HG03439 (cell line): ENCODE data around the gene PTPN3.
A peak's percentile ranks its signal among the peaks of the same experiment; 100 is the strongest.

Source experiments
- ATAC-seq: cut with Tn5 transposase; IDR thresholded peaks from one replicate; pipeline ENCODE4 v1.9.1; 2021; ENCODE audit warnings: mild to moderate bottlenecking, moderate library complexity; ENCODE audit not compliant: unreplicated experiment

PTPN3 gene

DNA sequence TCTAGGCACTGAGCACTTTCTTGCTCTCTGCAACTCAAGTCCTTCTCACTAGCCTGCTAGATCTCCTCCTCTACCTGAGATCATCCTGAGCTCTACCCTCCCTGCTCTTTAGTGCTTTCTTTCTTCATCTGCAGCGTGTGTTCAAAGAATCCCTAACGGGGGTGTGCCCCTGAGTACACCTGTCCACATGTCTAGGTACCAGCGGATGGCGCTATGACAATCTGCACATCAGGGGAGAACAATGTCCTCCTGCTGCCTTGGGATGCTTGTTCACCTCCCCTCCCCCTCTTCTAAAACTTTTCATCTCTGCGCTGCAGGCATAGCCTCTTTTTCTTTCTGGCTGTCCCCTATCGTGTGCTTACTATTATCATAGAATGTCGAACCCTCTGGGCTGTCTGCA is 42.7 kb downstream of the PTPN3 start:
- ATAC-seq = no peak

DNA sequence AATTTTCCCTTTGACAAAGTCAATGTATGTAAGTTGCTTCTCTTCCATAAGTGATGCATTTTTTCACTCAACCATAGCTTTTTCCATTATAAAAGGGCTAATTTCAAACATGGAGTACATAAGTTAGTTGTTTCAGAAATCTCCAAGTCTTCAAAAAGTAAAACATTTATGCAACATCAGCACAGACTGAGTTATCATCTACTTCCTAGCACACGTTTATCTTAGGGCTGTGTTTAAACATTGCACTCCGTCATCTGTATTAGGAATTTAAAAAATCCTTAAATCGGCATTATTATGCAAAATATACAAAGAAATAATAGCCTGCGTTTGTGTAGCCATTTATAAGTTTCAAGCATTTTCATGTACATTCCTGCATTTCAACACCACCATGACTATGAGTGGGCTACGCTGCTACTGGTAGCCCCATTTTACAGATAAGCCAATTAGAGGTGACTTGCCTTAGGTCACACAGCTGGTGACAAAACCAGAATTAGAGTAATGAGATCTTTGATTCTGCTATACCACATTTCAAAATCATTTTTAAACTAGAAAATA is 43.4 kb downstream of the PTPN3 start:
- ATAC-seq = no peak

GRCh38 chr9:109454041-109454440 is 44.1 kb downstream of the PTPN3 start:
- no peak for ATAC-seq

DNA sequence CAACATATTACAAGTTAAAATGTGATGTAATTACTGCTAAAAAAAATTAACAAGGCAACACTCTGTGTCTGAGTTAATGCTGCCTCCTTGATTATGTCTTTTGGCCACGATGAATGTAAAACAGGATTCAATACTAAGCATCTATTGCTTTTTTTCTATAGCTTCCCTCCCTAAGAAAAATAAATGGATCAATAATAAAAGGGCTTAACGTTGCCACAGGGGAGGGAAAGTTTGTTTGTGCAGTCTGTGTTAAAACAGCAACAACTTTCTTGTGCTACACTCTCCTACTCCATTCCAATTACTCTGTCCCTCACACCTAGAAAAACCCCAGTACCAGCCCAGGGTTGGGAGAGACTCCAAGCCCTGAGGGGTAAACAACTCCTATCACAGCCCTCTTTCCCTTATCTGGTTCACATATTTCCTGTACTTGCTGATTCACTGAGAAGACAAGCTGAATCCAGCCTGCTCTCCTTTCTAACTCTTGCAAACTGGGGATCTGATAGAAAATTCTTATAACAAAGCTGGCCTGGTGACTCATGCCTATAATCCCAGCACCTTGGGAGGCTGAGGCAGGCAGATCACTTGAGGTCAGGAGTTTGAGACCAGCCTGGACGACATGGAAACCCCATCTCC is 44.8 kb downstream of the PTPN3 start:
- no peak for ATAC-seq

GRCh38 chr9:109452761-109453160 is 45.3 kb downstream of the PTPN3 start:
- no peak for ATAC-seq

DNA sequence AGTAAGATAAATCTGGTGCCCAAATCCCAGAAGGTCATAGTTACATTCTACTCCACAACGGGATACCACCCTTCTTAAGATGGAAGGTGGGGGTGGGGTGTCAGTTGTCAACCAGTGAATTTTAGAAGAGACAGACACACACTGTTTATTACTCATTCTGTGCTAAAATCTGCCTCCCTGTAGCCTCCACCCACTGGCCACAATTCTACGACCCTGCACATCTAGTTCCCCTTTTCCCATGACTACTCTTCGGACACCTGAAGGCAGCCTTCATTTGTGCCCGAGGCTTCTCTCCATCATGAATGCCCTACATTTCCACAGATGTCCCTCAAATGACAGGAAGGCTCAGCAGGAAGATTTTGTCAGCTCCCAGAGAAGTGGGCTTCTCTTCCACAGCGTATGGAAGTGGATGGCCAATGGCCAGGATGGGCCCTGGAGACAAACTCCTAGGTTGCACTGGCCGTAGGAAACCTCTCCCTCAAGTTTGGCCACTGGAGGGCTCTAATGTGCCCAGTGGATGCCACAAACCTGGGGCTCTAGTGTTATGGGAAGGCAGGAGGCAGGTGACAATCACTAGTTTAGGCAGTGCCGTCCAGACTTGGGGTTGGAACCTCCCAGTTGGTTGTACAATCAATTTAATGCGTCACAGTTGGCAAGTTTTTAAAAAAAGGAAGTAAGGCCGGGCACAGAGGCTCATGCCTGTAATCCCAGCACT is 46.6 kb downstream of the PTPN3 start:
- ATAC-seq = no peak

DNA sequence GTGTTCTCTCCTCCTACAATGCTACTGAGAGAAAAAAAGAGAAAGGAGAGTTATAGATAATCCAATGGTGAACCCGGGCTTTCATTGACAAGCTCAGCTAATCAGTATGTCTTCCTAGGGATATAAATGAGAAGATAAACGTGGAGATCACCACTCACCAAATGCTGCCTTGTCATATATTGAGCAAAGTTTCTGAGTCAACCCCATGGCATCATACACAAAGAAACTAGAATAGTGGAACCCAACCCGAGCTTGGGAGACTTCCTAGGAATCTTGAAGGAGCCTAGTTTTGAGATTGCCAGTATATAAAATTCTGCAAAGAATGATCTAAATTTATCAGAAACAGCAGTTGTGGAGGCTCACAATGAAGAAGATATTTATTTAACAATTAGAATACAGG is 47.8 kb downstream of the PTPN3 start:
- ATAC-seq = no peak

DNA sequence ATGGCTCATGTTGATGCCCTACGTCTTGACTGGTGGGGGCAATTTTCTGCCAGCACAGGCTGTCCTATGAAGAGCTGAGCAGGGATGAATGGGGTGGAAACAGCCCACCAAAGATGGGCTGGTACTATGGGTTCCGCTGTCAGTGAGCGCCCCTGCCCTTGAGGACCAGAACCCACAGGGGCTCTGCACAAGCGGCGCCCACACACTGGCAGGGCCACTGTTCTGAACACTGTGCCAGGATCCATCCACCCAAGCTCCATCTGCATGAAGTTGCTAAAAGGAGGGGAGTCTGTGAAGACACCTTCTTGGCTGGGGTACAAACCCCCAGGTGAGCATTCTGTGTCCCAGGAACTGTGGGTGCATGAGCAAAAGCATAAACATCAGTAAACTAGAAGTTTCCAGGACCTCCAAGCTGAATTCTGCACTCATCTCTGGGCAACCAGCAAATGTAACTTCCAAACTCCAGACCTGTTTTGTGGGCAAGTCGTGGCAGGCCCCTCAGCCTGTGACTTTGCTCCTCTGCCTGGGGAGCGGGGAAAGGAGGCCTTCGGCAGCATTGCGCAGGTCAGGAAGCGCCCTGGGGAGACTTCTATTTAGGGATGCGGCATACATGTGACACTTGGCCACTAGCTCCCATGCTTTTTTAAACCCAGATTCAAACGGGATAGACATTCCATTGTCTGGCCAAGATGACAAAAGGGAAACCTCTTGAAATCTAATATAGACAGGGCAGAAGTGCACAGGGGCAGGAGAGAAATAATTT is 48.9 kb downstream of the PTPN3 start:
- no peak for ATAC-seq

GRCh38 chr9:109448223-109448622 is 49.9 kb downstream of the PTPN3 start:
- no peak for ATAC-seq

DNA sequence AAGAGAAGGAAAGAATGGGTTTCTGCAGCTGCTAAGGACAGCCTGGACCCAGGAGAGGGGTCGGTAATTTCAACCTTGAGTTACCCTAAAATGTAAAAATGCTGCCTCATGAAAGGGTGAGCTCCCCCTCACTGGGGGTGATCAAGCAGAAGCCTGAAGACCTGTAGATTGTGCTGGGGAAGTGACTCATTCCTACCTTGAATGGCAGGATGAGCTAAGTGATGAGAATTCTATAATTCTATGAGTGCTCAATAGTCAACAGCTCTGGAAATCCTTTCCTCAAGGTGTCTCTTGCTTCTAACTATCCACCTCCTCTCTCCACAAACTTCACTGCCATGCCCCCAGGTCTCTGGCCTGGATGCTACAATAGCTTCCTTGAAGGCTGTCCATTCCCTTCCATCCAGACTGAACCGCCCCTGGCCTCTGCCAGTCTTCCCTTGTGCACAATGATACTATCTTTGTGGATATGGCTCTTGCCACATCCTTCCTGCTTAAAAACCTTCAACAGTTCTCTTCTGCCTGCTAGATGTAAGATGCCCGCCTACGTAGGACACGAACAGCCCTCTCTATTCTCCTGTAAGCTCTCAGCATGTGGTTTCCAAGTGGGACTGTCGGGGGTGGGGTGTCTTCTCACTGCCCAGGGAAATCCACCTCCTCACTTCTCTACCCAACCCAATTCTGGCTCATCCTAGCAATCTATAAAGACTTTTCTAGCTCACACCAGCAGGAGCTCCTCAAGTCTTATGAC is 50.6 kb downstream of the PTPN3 start:
- ATAC-seq = no peak

DNA sequence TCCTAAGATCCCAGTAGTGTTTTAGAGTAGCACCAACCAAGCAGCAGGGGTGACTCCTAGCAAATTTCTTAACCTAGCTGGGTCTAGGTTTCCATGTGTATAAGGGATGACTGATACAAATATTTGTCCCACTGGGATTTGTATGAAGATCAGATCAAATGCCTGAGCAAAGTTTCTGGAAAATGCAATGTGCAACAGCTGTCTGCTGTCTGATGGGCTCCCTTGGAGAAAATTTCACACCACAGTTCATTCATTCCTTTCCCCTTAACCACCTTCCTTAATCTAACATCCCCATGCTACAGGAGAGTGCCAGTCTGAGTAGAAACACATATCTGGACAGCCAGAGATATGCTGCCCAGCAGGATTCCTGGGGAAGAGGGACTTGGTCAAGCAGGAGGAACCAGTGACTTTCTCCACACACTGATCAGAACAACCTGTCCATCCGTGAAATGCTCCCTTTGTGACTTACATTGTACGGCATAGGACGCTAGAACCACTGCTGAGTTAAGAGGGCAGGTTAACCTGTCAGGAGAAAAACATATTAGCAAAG is 53.3 kb downstream of the PTPN3 start:
- ATAC-seq = no peak

- no peak for ATAC-seq
Measured at GRCh38 chr9:109442716-109443115, 55.4 kb downstream of the PTPN3 start.

- no peak for ATAC-seq
Measured at GRCh38 chr9:109441296-109441695, 56.8 kb downstream of the PTPN3 start.

DNA sequence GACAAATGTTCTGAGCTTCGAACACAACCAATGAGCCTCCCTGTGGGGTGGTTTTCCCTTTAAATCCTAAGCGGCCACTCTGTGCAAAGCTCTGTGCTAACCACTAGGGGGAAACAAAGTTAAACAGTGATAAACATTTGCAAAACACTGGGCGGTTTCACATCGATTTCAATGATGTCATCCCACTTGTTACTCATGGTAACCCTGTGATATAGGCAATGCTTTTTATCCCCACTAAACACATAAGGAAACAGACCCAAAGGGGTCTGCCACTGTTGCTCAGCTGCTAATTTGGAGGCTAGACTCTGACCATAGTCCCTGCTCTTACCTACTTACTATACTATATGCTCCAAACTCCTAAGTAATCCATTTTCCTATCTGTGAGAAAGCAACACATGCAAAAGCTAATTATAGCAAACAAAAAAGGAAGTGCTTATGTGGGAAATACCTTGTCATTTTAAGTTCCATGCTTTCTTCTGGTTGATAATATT is 57.3 kb downstream of the PTPN3 start:
- ATAC-seq = peak; percentile 93

DNA sequence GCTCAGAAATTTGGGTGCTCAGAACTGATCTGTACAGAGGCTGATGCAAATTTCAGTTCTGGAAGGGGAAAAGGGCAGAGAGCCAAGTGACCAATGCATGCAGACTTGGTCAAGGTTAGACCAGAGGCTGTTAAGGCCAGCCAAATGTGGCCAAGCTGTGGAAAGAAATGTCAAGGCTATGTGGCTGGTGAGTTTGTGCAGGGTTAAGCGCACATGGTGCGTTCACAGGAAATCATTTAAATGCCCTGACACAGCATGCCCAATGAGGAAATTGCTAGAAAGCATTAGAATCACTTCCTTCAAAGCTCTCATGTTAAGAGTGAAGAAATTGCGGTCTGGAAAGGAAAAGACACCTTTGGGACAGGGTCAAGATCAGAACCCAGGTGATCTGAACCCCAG is 58.0 kb downstream of the PTPN3 start:
- ATAC-seq = peak; percentile 35

DNA sequence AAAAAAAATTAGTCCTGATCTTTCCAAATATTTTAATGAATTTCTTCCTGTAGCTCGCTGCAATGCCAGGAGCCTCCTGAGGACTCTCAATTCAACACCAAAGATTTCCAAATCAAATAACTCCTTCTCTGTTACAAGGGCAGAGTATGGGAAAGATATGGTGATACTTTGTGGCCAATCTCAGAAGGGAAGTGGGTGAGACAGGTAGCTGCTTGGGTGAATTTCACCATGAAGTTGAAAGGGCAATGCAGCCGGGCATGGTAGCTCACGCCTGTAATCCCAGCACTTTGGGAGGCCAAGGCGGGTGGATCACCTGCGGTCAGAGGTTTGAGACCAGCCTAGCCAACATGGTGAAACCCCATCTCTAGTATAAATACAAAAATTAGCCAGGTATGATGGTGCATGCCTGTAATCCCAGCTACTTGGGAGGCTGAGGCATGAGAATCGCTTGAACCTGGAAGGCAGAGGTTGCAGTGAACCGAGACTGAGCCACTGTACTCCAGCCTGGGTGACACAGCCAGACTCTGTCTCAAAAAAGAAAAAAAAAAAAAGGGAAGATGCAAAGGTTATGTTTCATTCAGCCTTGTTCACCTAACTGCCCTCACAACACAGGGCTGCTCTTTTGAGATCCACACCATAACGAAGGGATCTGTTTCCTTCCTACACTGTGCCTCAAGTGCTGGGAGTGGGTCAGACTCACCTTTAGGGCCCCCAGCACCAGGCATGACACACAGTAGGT is 58.6 kb downstream of the PTPN3 start:
- ATAC-seq = no peak

GRCh38 chr9:109437286-109437685 is 60.8 kb downstream of the PTPN3 start:
- no peak for ATAC-seq

DNA sequence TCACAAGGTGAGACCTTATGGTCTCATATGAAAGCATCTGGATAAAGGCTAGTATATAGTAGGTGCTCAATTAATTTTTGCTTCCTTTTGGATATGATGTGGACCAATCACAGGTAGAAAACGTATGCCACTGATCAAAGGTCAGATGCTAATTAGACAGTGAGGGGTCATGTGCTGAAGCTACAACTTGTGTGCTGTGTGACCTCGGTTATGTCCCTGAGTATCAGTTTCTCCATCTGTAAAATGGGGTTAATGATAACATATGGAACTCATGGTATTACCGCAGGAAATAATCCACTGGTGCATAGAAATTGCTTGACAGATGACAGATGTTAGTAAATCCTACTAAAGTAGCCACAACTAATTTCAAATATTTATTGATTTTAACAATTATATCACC is 62.0 kb downstream of the PTPN3 start:
- ATAC-seq = no peak

- no peak for ATAC-seq
Measured at GRCh38 chr9:109433476-109433875, 64.6 kb downstream of the PTPN3 start.

DNA sequence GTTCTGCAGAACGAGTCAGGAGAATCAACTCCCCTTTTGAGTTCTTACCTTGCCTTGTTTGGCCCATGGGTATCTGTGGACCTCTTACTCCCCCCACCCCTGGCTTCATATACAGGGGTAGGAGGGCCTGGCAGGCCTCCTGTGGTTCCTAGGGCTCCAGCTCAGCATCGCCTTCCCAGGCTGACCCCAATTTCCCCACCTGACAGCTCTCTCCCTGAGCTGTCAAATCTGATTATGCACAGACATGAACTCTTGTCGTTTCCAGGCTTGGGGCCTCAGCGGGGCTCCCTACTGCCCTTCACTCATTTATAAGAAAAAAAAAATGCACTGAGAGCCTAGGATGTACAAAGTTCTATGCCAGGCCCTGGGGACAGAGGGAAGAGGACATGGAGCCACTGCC is 67.9 kb downstream of the PTPN3 start:
- no peak for ATAC-seq
